Measurements from ENCODE around the gene SRGAP1. TPM values are rescaled to one million over a fixed set of nuclear protein-coding genes. Genes with fewer than 3 reads are reported as not detected.

The SRGAP1 gene
- total and polyA plus RNA-seq, 2 of the 13 experiments (the other 11 are each of a cell fraction or from before 2014, with no cell fraction given), result 1.6 to 3.4 TPM

GRCh38 chr12:63958876-63959580 lies 114.5 kb downstream of the SRGAP1 start:
- Histone ChIP-seq H3K27me3 (ENCODE audit: control insufficient read depth in 1 of 2, insufficient read depth in 2 of 2, low read length in 2 of 2) (no peaks in the 10 kb centered on the region), H3K9me3 (ENCODE audit: low read length) (no peaks in the 10 kb centered on the region), H3K36me3 (replicated peaks in 1 of 2; ENCODE audit: control insufficient read depth in 1 of 2, insufficient read depth in 2 of 2, low read length in 2 of 2) (no peaks in the 10 kb centered on the region), H3K27ac (ENCODE audit: extremely low read length, insufficient read depth, low read length) (no peak overlapping the region), H4K20me1 (ENCODE audit: insufficient read depth, low read length) (no peaks in the 10 kb centered on the region), H3K4me3 (replicated peaks in 1 of 3; ENCODE audit: insufficient read depth in 1 of 3, low read depth in 2 of 3, low read length in 3 of 3) (no peak overlapping the region), H3K9ac (ENCODE audit: insufficient read depth, low read depth, low read length) (no peak overlapping the region), H3K4me1 (ENCODE audit: insufficient read depth, low read length) (no peaks in the 10 kb centered on the region), H3K79me2 (ENCODE audit: insufficient read depth, low read length) (no peaks in the 10 kb centered on the region), H3K4me2 (ENCODE audit: low read depth, low read length) (no peak overlapping the region), H2AFZ (ENCODE audit: low read length) (no peak overlapping the region)
- in situ Hi-C loops (cut with HindIII; ENCODE audit: extremely low pct_ligation_motif_present, low pct_unique_long_range_greater_than_20kb) (no loop called here), intact Hi-C loops (cut with micrococcal nuclease; ENCODE audit: unreplicated experiment) (no loop called here)
- ChIA-PET CTCF (ENCODE audit: low intra/inter-chr PET ratio, low total read pairs) (no interaction called here), POLR2A (no interaction called here)
- 89% methylated on average over 3 of the region's 3 CpGs for WGBS (ENCODE audit: low lambda C conversion rate)
- ATAC-seq, result no peak
- DNase-seq (ENCODE audit: low spot score), result no peak
- no TSS peak for BruUV-seq (replicated peaks)
- no peak for FAIRE-seq
- TF ChIP-seq LBX2 (CRISPR knock-in tag; IDR thresholded peaks at IDR 0.05; ENCODE audit: borderline replicate concordance) (no peak), UBTF (CRISPR knock-in tag; IDR thresholded peaks at IDR 0.05) (no peak), MAFF (IDR thresholded peaks at IDR 0.05; ENCODE audit: low read depth, low read length) (no peak), SATB2 (CRISPR knock-in tag; IDR thresholded peaks at IDR 0.05) (no peak), MLXIP (CRISPR knock-in tag; IDR thresholded peaks at IDR 0.05; ENCODE audit: borderline replicate concordance) (no peak), IRF9 (CRISPR knock-in tag; IDR thresholded peaks at IDR 0.05; ENCODE audit: borderline replicate concordance) (no peak), ZFP91 (CRISPR knock-in tag; IDR thresholded peaks at IDR 0.05; ENCODE audit: borderline replicate concordance) (no peak), DNMT1 (CRISPR knock-in tag; IDR thresholded peaks at IDR 0.05) (no peak), HNF1B (CRISPR knock-in tag; IDR thresholded peaks at IDR 0.05) (no peak), NKX3-1 (CRISPR knock-in tag; IDR thresholded peaks at IDR 0.05) (no peak), IRX3 (CRISPR knock-in tag; IDR thresholded peaks at IDR 0.05; ENCODE audit: borderline replicate concordance, low read depth) (no peak), MTF2 (CRISPR knock-in tag; IDR thresholded peaks at IDR 0.05; ENCODE audit: borderline replicate concordance) (no peak), KLF12 (CRISPR knock-in tag; IDR thresholded peaks at IDR 0.05; ENCODE audit: borderline replicate concordance) (no peak)
